Epithelial cell of proximal tubule (primary cell): Measurements from ENCODE around the gene JAM2. TPM values are rescaled to one million over a fixed set of nuclear protein-coding genes. Genes with fewer than 3 reads are reported as not detected.
A peak's percentile ranks its signal among the peaks of the same experiment; 100 is the strongest.

ENCODE experiments used
- DNase-seq: peaks from one replicate; pipeline ENCODE4 v3.0.0-alpha.2; 2011; ENCODE audit warnings: low read depth
- H3K4me3 ChIP-seq: 2 replicates; pipeline ENCODE4 v1.5.1; 2011; ENCODE audit warnings: low read depth, mild to moderate bottlenecking, low read length
- CTCF ChIP-seq: conservative IDR thresholded peaks from 2 replicates; pipeline ENCODE4 v1.5.1; 2012; ENCODE audit warnings: low read depth, mild to moderate bottlenecking, low read length
- total RNA-seq: library from RNA; depleted of rRNA; stranded (reverse); fragments of >200 nt; gene quantifications from 2 replicates; pipeline ENCODE4 v1.2.3, GENCODE V29; 2015

JAM2 gene
- 0.12 and 0.14 TPM in 2 replicates for total RNA-seq

- TF ChIP-seq CTCF, result no peak
- no peak for DNase-seq
- H3K4me3 ChIP-seq, result peak within 1 kb of the TSS; percentile 48
Measured at GRCh38 chr21:25638660-25639550, at the start of gene JAM2. JAM2 (plus strand) TSS chr21:25639258; CDS start chr21:25639822, 564 bp downstream.

- TF ChIP-seq CTCF, result no peak
- H3K4me3 ChIP-seq, result no peak overlapping the region
- DNase-seq, result no peak
Measured at GRCh38 chr21:25589887-25590286, 49.2 kb upstream of the JAM2 start.

- TF ChIP-seq CTCF, result peak; percentile 65
- H3K4me3 ChIP-seq, result peak within 1 kb of the TSS; percentile 69
- peak; percentile 40 for DNase-seq
Measured at GRCh38 chr21:25607151-25608043, 31.7 kb upstream of the JAM2 start, which contains the start of gene MRPL39. MRPL39 (minus strand) TSS chr21:25607481; CDS start chr21:25607475, 6 bp downstream.

GRCh38 chr21:25608044-25608737 lies 30.9 kb upstream of the JAM2 start:
- DNase-seq, result no peak
- peak; percentile 95 for TF ChIP-seq CTCF
- peak overlapping the region; percentile 69 for H3K4me3 ChIP-seq

- no peak for DNase-seq
- TF ChIP-seq CTCF, result no peak
- H3K4me3 ChIP-seq, result no peak overlapping the region
Measured at GRCh38 chr21:25614441-25614840, 24.6 kb upstream of the JAM2 start.

- no peak for DNase-seq
- H3K4me3 ChIP-seq, result no peak overlapping the region
- no peak for TF ChIP-seq CTCF
Measured at GRCh38 chr21:25615880-25616279, 23.2 kb upstream of the JAM2 start.
